ENCODE measurements around the gene GPATCH1. TPM values are rescaled to one million over a fixed set of nuclear protein-coding genes. Genes with fewer than 3 reads are reported as not detected.

The GPATCH1 gene
- total and polyA plus RNA-seq, 2 of the 8 experiments (the other 6 are each of a cell fraction or from before 2014, with no cell fraction given): 4.3 to 8.2 TPM

- no peak overlapping the region for H2BK12ac ChIP-seq (ENCODE audit: low read depth, low read length)
- no peak overlapping the region for H3K56ac ChIP-seq (replicated peaks; ENCODE audit: insufficient read length, low read depth, low read length)
- no peak overlapping the region for H4K8ac ChIP-seq (ENCODE audit: extremely low read depth, insufficient read depth, low read length)
- no peaks in the 10 kb centered on the region for H3K4me1 ChIP-seq (replicated peaks in 1 of 4; ENCODE audit: control insufficient read depth in 3 of 4, insufficient read depth in 4 of 4, low read length in 3 of 4)
- TF ChIP-seq KDM4A (IDR thresholded peaks at IDR 0.05; ENCODE audit: low read depth, low read length, severe bottlenecking) (no peak), SP2 (IDR thresholded peaks at IDR 0.05; ENCODE audit: low read length) (no peak), SIRT6 (IDR thresholded peaks at IDR 0.05; ENCODE audit: low read length) (no peak), CBX5 (IDR thresholded peaks at IDR 0.05; ENCODE audit: low read depth, low read length) (no peak), RNF2 (IDR thresholded peaks at IDR 0.05; ENCODE audit: borderline replicate concordance, low read depth, low read length, missing control alignments, poor library complexity, severe bottlenecking) (no peak), TCF12 (IDR thresholded peaks at IDR 0.05; ENCODE audit: low read depth, low read length) (no peak)
- no peak overlapping the region for H2BK5ac ChIP-seq (ENCODE audit: low read depth, low read length)
- no peak overlapping the region for H4K91ac ChIP-seq (replicated peaks; ENCODE audit: insufficient read length, low read length)
- H3K23ac ChIP-seq (ENCODE audit: insufficient read length): no peak overlapping the region
- H3K14ac ChIP-seq (ENCODE audit: insufficient read length): no peak overlapping the region
- no peak overlapping the region for H2BK120ac ChIP-seq (replicated peaks; ENCODE audit: low read depth, low read length)
- no peak overlapping the region for H3K4me3 ChIP-seq (ENCODE audit: extremely low read depth in 1 of 4, insufficient read depth in 2 of 4, low read depth in 3 of 4, low read length in 4 of 4)
- no peaks in the 10 kb centered on the region for H4K20me1 ChIP-seq (replicated peaks in 1 of 2; ENCODE audit: control insufficient read depth in 1 of 2, insufficient read depth in 2 of 2, low read length in 2 of 2)
- H3K36me3 ChIP-seq (ENCODE audit: control insufficient read depth in 2 of 4, insufficient read depth in 4 of 4, low read length in 3 of 4): peaks cover 2 to 53% (median 21%) of the 10 kb centered on the region in 4 experiments; a peak in 7 of 8 replicates
- no peak overlapping the region for H3K9ac ChIP-seq (replicated peaks in 1 of 4; ENCODE audit: extremely low read depth in 1 of 4, low read depth in 3 of 4, low read length in 3 of 4)
- H3K4me2 ChIP-seq (ENCODE audit: insufficient read depth in 1 of 2, low read depth in 2 of 2, low read length in 2 of 2): no peak overlapping the region
- no peaks in the 10 kb centered on the region for H3K9me3 ChIP-seq (ENCODE audit: insufficient read depth in 2 of 2, low read depth in 1 of 2, low read length in 1 of 2)
- no peak overlapping the region for H3K4ac ChIP-seq (replicated peaks; ENCODE audit: insufficient read length, low read depth, low read length)
- H2AK5ac ChIP-seq (ENCODE audit: low read depth, low read length): no peak overlapping the region
- CTCF ChIA-PET (ENCODE audit: partially characterized antibody): interaction anchor here (0.6 to 1.2 kb wide), 4 partner anchors 18 to 120 kb away, joined by 3 read pairs; no protein-coding TSS in a partner anchor
- no peak overlapping the region for H3K27ac ChIP-seq (ENCODE audit: low read depth, low read length)
- 88% methylated on average over 4 of the region's 4 CpGs; no CpG with 5 or more reads in 1 of the 2 experiments for WGBS, 2 experiments (ENCODE audit: extremely low coverage in 1 of 2, insufficient coverage in 1 of 2, insufficient read length in 1 of 2, insufficient replicate concordance in 2 of 2, low coverage in 1 of 2, low lambda C conversion rate in 2 of 2, missing lambda C conversion rate in 1 of 2)
- DNase-seq (ENCODE audit: low read depth in 1 of 2, low spot score in 2 of 2): no peak
- H2BK15ac ChIP-seq (ENCODE audit: low read length): no peak overlapping the region
- H4K5ac ChIP-seq (ENCODE audit: insufficient read length, low read depth, low read length): no peak overlapping the region
- H2BK20ac ChIP-seq (ENCODE audit: low read length): no peak overlapping the region
- H3K79me2 ChIP-seq (ENCODE audit: control insufficient read depth in 1 of 2, insufficient read depth in 2 of 2, low read length in 2 of 2): no peaks in the 10 kb centered on the region
- H3K23me2 ChIP-seq (ENCODE audit: low read depth, low read length): no peaks in the 10 kb centered on the region
- no peak overlapping the region for H2AFZ ChIP-seq (ENCODE audit: low read length)
- no peak overlapping the region for H3K18ac ChIP-seq (ENCODE audit: extremely low read depth, low read length)
- no peaks in the 10 kb centered on the region for H3K27me3 ChIP-seq (replicated peaks in 1 of 4; ENCODE audit: control insufficient read depth in 3 of 4, extremely low read depth in 1 of 4, insufficient read depth in 3 of 4, low read length in 3 of 4)
- no peak for FAIRE-seq
- POLR2A ChIA-PET (ENCODE audit: partially characterized antibody): no interaction called here
- no peaks in the 10 kb centered on the region for H3K79me1 ChIP-seq (ENCODE audit: low read depth, low read length)
Measured at GRCh38 chr19:33096005-33096404, 15.0 kb downstream of the GPATCH1 start.
